Sigmoid colon (tissue), 4 donors: ENCODE results near the gene C4orf33.

Experiments
- CTCF ChIP-seq, 4 experiments: fragments of 450-650 bp in 3 of 4; fragments of 200-600 bp in 1 of 4; IDR thresholded peaks; one replicate each; pipeline ENCODE4 v1.5.1; 2016 to 2019; ENCODE audit warnings: antibody characterized with exemption in 4 of 4, mild to moderate bottlenecking in 3 of 4, moderate library complexity in 2 of 4
- POLR2A ChIP-seq, 2 donors: fragments of 450-650 bp; IDR thresholded peaks; one replicate each; pipeline ENCODE4 v1.6.1; 2016; ENCODE audit warnings: antibody characterized with exemption in 2 of 2, mild to moderate bottlenecking in 2 of 2, moderate library complexity in 2 of 2
- POLR2AphosphoS5 ChIP-seq, 4 donors: sonication (generic); formaldehyde crosslinking; IDR thresholded peaks; one replicate each; pipeline ENCODE4 v1.6.1; 2017; ENCODE audit warnings: antibody characterized with exemption in 4 of 4

- no peak for TF ChIP-seq POLR2A (IDR thresholded peaks at IDR 0.05)
- TF ChIP-seq CTCF (IDR thresholded peaks at IDR 0.05), result no peak
- TF ChIP-seq POLR2AphosphoS5 (IDR thresholded peaks at IDR 0.05), result no peak
These were observed 47.4 kb downstream of the C4orf33 start for GRCh38 chr4:129143359-129143758.
